Measurements from ENCODE around the gene USP21.

The USP21 gene

DNA sequence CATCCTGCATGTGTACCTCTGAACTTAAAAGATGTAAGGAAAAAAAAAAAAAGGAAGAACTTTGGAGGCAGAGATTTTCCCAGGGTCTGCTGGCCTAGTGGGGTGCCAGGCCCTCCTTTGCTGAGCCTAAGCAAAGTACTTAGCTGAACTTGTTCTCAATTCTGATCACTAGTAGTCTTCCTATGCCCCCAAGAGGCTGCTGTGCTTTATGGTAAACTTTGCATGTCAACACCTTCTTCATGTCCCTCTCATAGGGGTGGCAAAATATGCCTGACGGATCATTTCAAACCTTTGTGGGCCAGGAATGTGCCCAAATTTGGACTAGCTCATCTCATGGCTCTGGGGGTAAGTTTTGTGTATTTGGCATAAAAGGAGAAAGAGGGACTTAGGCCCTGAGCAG, 1.4 kb upstream of the USP21 start:
- no peak overlapping the region for H3K9ac ChIP-seq (ENCODE audit: low read depth in 1 of 2, low read length in 2 of 2)
- no peak overlapping the region for H3K4me3 ChIP-seq (ENCODE audit: low read length in 2 of 2)
- no peak overlapping the region for H3K27ac ChIP-seq (ENCODE audit: low read depth in 2 of 2, low read length in 2 of 2)
- H3K36me3 ChIP-seq (ENCODE audit: control insufficient read depth in 2 of 2, insufficient read depth in 2 of 2, low read length in 2 of 2) = peaks cover 14 to 28% of the 10 kb centered on the region in 2 donors
- H3K4me1 ChIP-seq (ENCODE audit: control insufficient read depth in 2 of 2, insufficient read depth in 2 of 2, low read length in 2 of 2) = peaks cover 16 to 22% of the 10 kb centered on the region in 2 donors
- H3K9me3 ChIP-seq (ENCODE audit: control insufficient read depth in 2 of 2, low read length in 2 of 2) = no peaks in the 10 kb centered on the region
- H3K27me3 ChIP-seq (ENCODE audit: control insufficient read depth in 2 of 2, insufficient read depth in 2 of 2, low read length in 2 of 2) = no peaks in the 10 kb centered on the region

DNA sequence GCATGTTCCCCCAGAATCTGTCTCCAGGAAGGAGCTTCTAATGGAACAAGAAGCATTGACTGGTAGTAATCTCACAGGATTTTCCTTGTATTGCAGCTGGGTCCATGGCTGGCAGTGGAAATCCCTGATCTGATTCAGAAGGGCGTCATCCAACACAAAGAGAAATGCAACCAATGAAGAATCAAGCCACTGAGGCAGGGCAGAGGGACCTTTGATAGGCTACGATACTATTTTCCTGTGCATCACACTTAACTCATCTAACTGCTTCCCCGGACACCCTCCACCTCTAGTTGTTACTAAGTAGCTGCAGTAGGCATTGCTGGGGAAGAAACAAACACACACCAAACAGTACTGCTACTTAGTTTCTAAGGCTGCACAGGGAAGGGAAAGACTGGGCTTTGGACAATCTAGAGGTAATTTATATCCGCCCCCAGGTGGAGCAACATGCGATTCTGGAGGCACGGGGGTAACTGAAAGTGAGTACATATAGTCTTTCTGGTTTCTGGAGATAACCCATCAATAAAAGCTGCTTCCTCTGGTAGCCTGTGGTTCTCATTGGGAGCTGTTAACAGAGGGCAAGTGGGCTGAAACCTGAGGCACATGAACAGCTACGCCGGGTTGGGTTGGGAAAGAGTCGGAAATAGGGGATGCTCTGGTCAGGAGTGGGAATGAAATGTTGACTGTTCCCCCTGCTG, 837 bp upstream of the USP21 start:
- Histone ChIP-seq H3K9me3 (ENCODE audit: control insufficient read depth in 2 of 2, low read length in 2 of 2) (no peaks in the 10 kb centered on the region), H3K27ac (ENCODE audit: low read depth in 2 of 2, low read length in 2 of 2) (peak overlapping the region; percentile 77 to 81), H3K4me3 (ENCODE audit: low read length in 2 of 2) (peak overlapping the region; percentile 90 to 94), H3K36me3 (ENCODE audit: control insufficient read depth in 2 of 2, insufficient read depth in 2 of 2, low read length in 2 of 2) (peaks cover 16 to 28% of the 10 kb centered on the region in 2 donors), H3K9ac (ENCODE audit: low read depth in 1 of 2, low read length in 2 of 2) (peak overlapping the region; percentile 85 to 91), H3K4me1 (ENCODE audit: control insufficient read depth in 2 of 2, insufficient read depth in 2 of 2, low read length in 2 of 2) (peaks cover 16 to 22% of the 10 kb centered on the region in 2 donors), H3K27me3 (ENCODE audit: control insufficient read depth in 2 of 2, insufficient read depth in 2 of 2, low read length in 2 of 2) (no peaks in the 10 kb centered on the region)

DNA sequence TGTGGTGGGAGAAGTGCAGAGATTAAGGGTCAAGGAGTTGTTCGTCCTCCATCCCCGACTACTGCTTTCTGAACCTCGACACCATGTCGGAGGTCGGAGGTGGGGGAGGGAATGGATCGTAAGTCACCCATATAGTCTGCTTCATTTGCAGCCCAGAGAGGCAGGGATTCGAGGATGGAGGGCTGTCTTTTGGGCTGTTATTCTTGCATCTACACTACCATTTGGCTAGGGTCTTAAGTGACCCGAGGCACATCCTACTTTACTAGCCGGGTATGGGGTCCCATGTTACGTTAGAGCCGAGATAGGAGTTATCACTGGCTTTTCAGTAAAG, 578 bp downstream of the USP21 start:
- Histone ChIP-seq H3K4me3 (ENCODE audit: low read length in 2 of 2) (peak overlapping the region; percentile 90 to 94), H3K27ac (ENCODE audit: low read depth in 2 of 2, low read length in 2 of 2) (peak overlapping the region in 1 of 2 donors; percentile 81), H3K27me3 (ENCODE audit: control insufficient read depth in 2 of 2, insufficient read depth in 2 of 2, low read length in 2 of 2) (no peaks in the 10 kb centered on the region), H3K4me1 (ENCODE audit: control insufficient read depth in 2 of 2, insufficient read depth in 2 of 2, low read length in 2 of 2) (peaks cover 14 to 22% of the 10 kb centered on the region in 2 donors), H3K36me3 (ENCODE audit: control insufficient read depth in 2 of 2, insufficient read depth in 2 of 2, low read length in 2 of 2) (peaks cover 18 to 28% of the 10 kb centered on the region in 2 donors), H3K9ac (ENCODE audit: low read depth in 1 of 2, low read length in 2 of 2) (peak overlapping the region; percentile 85 to 91), H3K9me3 (ENCODE audit: control insufficient read depth in 2 of 2, low read length in 2 of 2) (no peaks in the 10 kb centered on the region)

DNA sequence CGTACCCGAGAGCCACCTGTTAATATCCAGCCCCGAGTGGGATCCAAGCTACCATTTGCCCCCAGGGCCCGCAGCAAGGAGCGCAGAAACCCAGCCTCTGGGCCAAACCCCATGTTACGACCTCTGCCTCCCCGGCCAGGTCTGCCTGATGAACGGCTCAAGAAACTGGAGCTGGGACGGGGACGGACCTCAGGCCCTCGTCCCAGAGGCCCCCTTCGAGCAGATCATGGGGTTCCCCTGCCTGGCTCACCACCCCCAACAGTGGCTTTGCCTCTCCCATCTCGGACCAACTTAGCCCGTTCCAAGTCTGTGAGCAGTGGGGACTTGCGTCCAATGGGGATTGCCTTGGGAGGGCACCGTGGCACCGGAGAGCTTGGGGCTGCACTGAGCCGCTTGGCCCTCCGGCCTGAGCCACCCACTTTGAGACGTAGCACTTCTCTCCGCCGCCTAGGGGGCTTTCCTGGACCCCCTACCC, 1.4 kb downstream of the USP21 start:
- Histone ChIP-seq H3K36me3 (ENCODE audit: control insufficient read depth in 2 of 2, insufficient read depth in 2 of 2, low read length in 2 of 2) (peaks cover 18 to 28% of the 10 kb centered on the region in 2 donors), H3K9me3 (ENCODE audit: control insufficient read depth in 2 of 2, low read length in 2 of 2) (no peaks in the 10 kb centered on the region), H3K27me3 (ENCODE audit: control insufficient read depth in 2 of 2, insufficient read depth in 2 of 2, low read length in 2 of 2) (no peaks in the 10 kb centered on the region), H3K9ac (ENCODE audit: low read depth in 1 of 2, low read length in 2 of 2) (peak overlapping the region in 1 of 2 donors; percentile 85), H3K27ac (ENCODE audit: low read depth in 2 of 2, low read length in 2 of 2) (no peak overlapping the region), H3K4me1 (ENCODE audit: control insufficient read depth in 2 of 2, insufficient read depth in 2 of 2, low read length in 2 of 2) (peaks cover 22 to 29% of the 10 kb centered on the region in 2 donors), H3K4me3 (ENCODE audit: low read length in 2 of 2) (peak overlapping the region; percentile 90 to 94)

DNA sequence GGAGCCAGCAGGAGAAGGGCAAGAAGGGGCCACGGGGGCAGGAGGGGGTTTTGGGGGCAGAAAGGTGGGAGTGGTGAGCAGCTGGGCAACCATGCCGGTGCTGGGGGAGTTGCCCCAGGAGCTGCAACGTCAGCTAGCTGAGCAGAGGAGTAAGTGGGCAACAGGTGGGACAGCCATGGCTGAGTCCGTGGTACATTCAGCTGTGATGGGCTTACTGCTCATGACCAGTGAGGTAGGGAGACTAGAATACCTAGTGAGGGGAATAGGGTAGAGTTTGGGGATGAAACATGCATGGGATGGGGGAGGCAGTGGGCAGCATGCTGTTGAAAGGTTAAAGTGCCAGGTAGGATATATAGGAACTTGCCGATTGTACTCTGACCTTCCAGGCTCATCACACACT, 2.4 kb downstream of the USP21 start:
- Histone ChIP-seq H3K4me3 (ENCODE audit: low read length in 2 of 2) (no peak overlapping the region), H3K4me1 (ENCODE audit: control insufficient read depth in 2 of 2, insufficient read depth in 2 of 2, low read length in 2 of 2) (peaks cover 26 to 30% of the 10 kb centered on the region in 2 donors), H3K9me3 (ENCODE audit: control insufficient read depth in 2 of 2, low read length in 2 of 2) (no peaks in the 10 kb centered on the region), H3K9ac (ENCODE audit: low read depth in 1 of 2, low read length in 2 of 2) (no peak overlapping the region), H3K36me3 (ENCODE audit: control insufficient read depth in 2 of 2, insufficient read depth in 2 of 2, low read length in 2 of 2) (peaks cover 18 to 28% of the 10 kb centered on the region in 2 donors), H3K27ac (ENCODE audit: low read depth in 2 of 2, low read length in 2 of 2) (no peak overlapping the region), H3K27me3 (ENCODE audit: control insufficient read depth in 2 of 2, insufficient read depth in 2 of 2, low read length in 2 of 2) (no peaks in the 10 kb centered on the region)

DNA sequence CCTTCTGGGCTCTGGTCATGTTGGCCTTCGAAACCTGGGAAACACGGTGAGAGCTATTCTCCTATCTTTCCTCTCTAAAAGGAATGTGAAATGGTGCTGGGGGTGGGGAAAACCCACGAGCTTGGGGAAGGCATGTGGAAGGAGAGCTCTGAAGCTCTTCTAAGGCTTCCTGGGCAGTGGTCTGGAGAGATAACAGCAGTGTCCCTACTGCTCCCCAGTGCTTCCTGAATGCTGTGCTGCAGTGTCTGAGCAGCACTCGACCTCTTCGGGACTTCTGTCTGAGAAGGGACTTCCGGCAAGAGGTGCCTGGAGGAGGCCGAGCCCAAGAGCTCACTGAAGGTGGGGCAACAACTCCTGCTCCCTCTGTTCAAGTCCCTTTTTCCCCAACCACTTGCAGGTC, 2.8 kb downstream of the USP21 start:
- Histone ChIP-seq H3K9ac (ENCODE audit: low read depth in 1 of 2, low read length in 2 of 2) (no peak overlapping the region), H3K9me3 (ENCODE audit: control insufficient read depth in 2 of 2, low read length in 2 of 2) (no peaks in the 10 kb centered on the region), H3K36me3 (ENCODE audit: control insufficient read depth in 2 of 2, insufficient read depth in 2 of 2, low read length in 2 of 2) (peaks cover 16 to 25% of the 10 kb centered on the region in 2 donors), H3K27me3 (ENCODE audit: control insufficient read depth in 2 of 2, insufficient read depth in 2 of 2, low read length in 2 of 2) (no peaks in the 10 kb centered on the region), H3K4me1 (ENCODE audit: control insufficient read depth in 2 of 2, insufficient read depth in 2 of 2, low read length in 2 of 2) (peaks cover 30 to 33% of the 10 kb centered on the region in 2 donors), H3K4me3 (ENCODE audit: low read length in 2 of 2) (no peak overlapping the region), H3K27ac (ENCODE audit: low read depth in 2 of 2, low read length in 2 of 2) (no peak overlapping the region)

DNA sequence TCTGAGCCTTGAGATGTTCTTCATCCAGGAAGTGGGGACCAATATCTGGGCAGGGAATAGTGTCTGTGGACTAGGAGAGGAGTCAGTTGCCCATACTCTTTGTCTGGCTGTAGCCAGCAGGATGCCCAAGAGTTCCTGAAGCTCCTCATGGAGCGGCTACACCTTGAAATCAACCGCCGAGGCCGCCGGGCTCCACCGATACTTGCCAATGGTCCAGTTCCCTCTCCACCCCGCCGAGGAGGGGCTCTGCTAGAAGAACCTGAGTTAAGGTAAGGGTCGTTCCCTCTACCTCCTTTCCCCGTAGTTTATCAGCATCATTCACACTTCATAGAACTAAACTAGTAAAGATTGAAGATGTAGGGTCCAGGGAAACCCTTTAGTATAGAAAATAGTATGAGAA, 3.5 kb downstream of the USP21 start:
- Histone ChIP-seq H3K27ac (ENCODE audit: low read depth in 2 of 2, low read length in 2 of 2) (no peak overlapping the region), H3K27me3 (ENCODE audit: control insufficient read depth in 2 of 2, insufficient read depth in 2 of 2, low read length in 2 of 2) (no peaks in the 10 kb centered on the region), H3K4me1 (ENCODE audit: control insufficient read depth in 2 of 2, insufficient read depth in 2 of 2, low read length in 2 of 2) (peaks cover 33 to 36% of the 10 kb centered on the region in 2 donors), H3K4me3 (ENCODE audit: low read length in 2 of 2) (no peak overlapping the region), H3K36me3 (ENCODE audit: control insufficient read depth in 2 of 2, insufficient read depth in 2 of 2, low read length in 2 of 2) (peaks cover 13 to 17% of the 10 kb centered on the region in 2 donors), H3K9ac (ENCODE audit: low read depth in 1 of 2, low read length in 2 of 2) (no peak overlapping the region), H3K9me3 (ENCODE audit: control insufficient read depth in 2 of 2, low read length in 2 of 2) (no peaks in the 10 kb centered on the region)

DNA sequence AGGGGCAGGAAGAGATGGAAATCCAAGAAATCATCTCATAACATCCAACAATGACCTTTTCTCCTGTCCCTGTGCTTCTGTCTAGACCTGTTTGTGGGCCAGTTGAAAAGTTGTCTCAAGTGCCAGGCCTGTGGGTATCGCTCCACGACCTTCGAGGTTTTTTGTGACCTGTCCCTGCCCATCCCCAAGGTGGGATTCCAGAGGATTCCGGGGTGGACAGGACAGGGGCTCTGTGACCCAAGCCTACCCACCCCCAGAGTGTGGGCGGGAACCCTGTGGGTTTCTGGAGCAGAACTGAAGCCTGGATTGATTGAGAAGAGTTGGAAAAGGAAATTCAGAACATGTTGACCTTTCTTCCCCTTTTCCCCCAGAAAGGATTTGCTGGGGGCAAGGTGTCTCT, 4.5 kb downstream of the USP21 start:
- Histone ChIP-seq H3K4me1 (ENCODE audit: control insufficient read depth in 2 of 2, insufficient read depth in 2 of 2, low read length in 2 of 2) (peaks cover 31 to 35% of the 10 kb centered on the region in 2 donors), H3K27ac (ENCODE audit: low read depth in 2 of 2, low read length in 2 of 2) (no peak overlapping the region), H3K36me3 (ENCODE audit: control insufficient read depth in 2 of 2, insufficient read depth in 2 of 2, low read length in 2 of 2) (peaks cover 12 to 13% of the 10 kb centered on the region in 2 donors), H3K9me3 (ENCODE audit: control insufficient read depth in 2 of 2, low read length in 2 of 2) (no peaks in the 10 kb centered on the region), H3K9ac (ENCODE audit: low read depth in 1 of 2, low read length in 2 of 2) (no peak overlapping the region), H3K27me3 (ENCODE audit: control insufficient read depth in 2 of 2, insufficient read depth in 2 of 2, low read length in 2 of 2) (no peaks in the 10 kb centered on the region), H3K4me3 (ENCODE audit: low read length in 2 of 2) (no peak overlapping the region)

DNA sequence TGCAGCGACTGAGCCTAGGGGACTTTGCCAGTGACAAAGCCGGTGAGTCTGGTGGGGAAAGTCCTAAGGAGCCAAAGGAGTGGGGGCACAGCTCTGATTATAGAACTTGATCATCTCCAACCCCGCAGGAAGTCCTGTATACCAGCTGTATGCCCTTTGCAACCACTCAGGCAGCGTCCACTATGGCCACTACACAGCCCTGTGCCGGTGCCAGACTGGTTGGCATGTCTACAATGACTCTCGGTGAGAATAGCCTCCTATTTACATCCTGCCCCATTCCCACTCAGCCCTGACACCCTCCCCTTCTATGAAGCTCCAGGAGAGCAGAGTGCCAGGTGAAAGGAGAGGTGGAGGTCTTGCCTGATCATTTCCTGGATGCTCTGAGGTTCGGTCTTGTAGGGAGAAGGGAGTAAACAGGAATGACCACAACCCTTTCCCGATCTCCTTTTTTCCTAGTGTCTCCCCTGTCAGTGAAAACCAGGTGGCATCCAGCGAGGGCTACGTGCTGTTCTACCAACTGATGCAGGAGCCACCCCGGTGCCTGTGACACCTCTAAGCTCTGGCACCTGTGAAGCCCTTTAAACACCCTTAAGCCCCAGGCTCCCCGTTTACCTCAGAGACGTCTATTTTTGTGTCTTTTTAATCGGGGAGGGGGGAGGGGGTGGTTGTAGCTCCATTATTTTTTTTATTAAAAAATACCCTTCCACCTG, 5.8 kb downstream of the USP21 start:
- Histone ChIP-seq H3K4me1 (ENCODE audit: control insufficient read depth in 2 of 2, insufficient read depth in 2 of 2, low read length in 2 of 2) (peaks cover 25 to 27% of the 10 kb centered on the region in 2 donors), H3K9ac (ENCODE audit: low read depth in 1 of 2, low read length in 2 of 2) (peak overlapping the region; percentile 78 to 83), H3K27me3 (ENCODE audit: control insufficient read depth in 2 of 2, insufficient read depth in 2 of 2, low read length in 2 of 2) (no peaks in the 10 kb centered on the region), H3K27ac (ENCODE audit: low read depth in 2 of 2, low read length in 2 of 2) (peak overlapping the region; percentile 89 to 93), H3K36me3 (ENCODE audit: control insufficient read depth in 2 of 2, insufficient read depth in 2 of 2, low read length in 2 of 2) (peaks cover 12 to 13% of the 10 kb centered on the region in 2 donors), H3K4me3 (ENCODE audit: low read length in 2 of 2) (peak overlapping the region; percentile 95 to 96), H3K9me3 (ENCODE audit: control insufficient read depth in 2 of 2, low read length in 2 of 2) (no peaks in the 10 kb centered on the region)

Measured in mucosa of rectum (tissue), 2 donors.